Measurements from ENCODE around the gene FAM76A. TPM values are rescaled to one million over a fixed set of nuclear protein-coding genes. Genes with fewer than 3 reads are reported as not detected.
"Not testable (repeated sequence)": the region's sequence is repeated elsewhere in the genome, so short reads cannot be mapped to it uniquely, and the experiment has no call there.

Gene FAM76A
- total and polyA plus RNA-seq, 2 donors (not counting 3 experiments of a cell fraction or from before 2014, with no cell fraction given), result 1.8 to 12.8 TPM

GRCh38 chr1:27690183-27690582, 35.6 kb upstream of the FAM76A start:
- FAIRE-seq, result no peak
- no peak overlapping the region for H3K4me2 ChIP-seq (ENCODE audit: insufficient read depth, low read length)

GRCh38 chr1:27696835-27697234, 28.9 kb upstream of the FAM76A start:
- H3K9ac ChIP-seq (replicated peaks; ENCODE audit: extremely low read depth, insufficient read depth, low read length); H2AFZ ChIP-seq (ENCODE audit: low read depth, low read length); intact Hi-C loops (cut with micrococcal nuclease); H4K20me1 ChIP-seq (replicated peaks; ENCODE audit: control insufficient read depth, extremely low read depth, insufficient read depth, low read length); FAIRE-seq; BruUV-seq (replicated peaks); H3K9me3 ChIP-seq (replicated peaks; ENCODE audit: control insufficient read depth, insufficient read depth, low read length); H3K27ac ChIP-seq (ENCODE audit: insufficient read depth, low read depth, low read length); H3K9me1 ChIP-seq (replicated peaks; ENCODE audit: control insufficient read depth, extremely low read depth, insufficient read depth, low read length); H3K4me1 ChIP-seq (ENCODE audit: control insufficient read depth, extremely low read depth, insufficient read depth, low read length); H3K36me3 ChIP-seq (ENCODE audit: control insufficient read depth in 2 of 2, extremely low read depth in 1 of 2, insufficient read depth in 2 of 2, low read length in 2 of 2); DNase-seq (ENCODE audit: low read depth, low spot score); H3K4me2 ChIP-seq (ENCODE audit: insufficient read depth, low read length); H3K79me2 ChIP-seq (ENCODE audit: control insufficient read depth, insufficient read depth, low read length); H3K4me3 ChIP-seq (replicated peaks in 1 of 3; ENCODE audit: insufficient read depth in 1 of 3, low read depth in 1 of 3, low read length in 3 of 3); dilution Hi-C loops (cut with MboI; ENCODE audit: extremely low pct_ligation_motif_present, low sequenced_read_pairs): not testable (repeated sequence)
- peaks cover 3 to 18% of the 10 kb centered on the region in 2 experiments for H3K27me3 ChIP-seq (ENCODE audit: control insufficient read depth in 2 of 2, insufficient read depth in 2 of 2, low read length in 2 of 2)
- ChIA-PET POLR2A (interaction anchor here (0.7 kb wide), 1 partner anchor 30 kb away, joined by 3 read pairs; no protein-coding TSS in a partner anchor), CTCF (interaction anchor here (2.8 kb wide), 1 partner anchor 27 kb away, joined by 11 read pairs; no protein-coding TSS in a partner anchor)

More at GRCh38 chr1:27690183-27690582, 35.6 kb upstream of the FAM76A start:
- no TSS peak for BruUV-seq (replicated peaks)
- H3K4me1 ChIP-seq (ENCODE audit: control insufficient read depth, extremely low read depth, insufficient read depth, low read length), result no peaks in the 10 kb centered on the region
- intact Hi-C loops (cut with micrococcal nuclease) (no loop called here), dilution Hi-C loops (cut with MboI; ENCODE audit: extremely low pct_ligation_motif_present, low sequenced_read_pairs) (no loop called here)
- no peaks in the 10 kb centered on the region for H4K20me1 ChIP-seq (replicated peaks; ENCODE audit: control insufficient read depth, extremely low read depth, insufficient read depth, low read length)
- H3K4me3 ChIP-seq (replicated peaks in 1 of 3; ENCODE audit: insufficient read depth in 1 of 3, low read depth in 1 of 3, low read length in 3 of 3), result no peak overlapping the region
- TF ChIP-seq, protein P1, sequence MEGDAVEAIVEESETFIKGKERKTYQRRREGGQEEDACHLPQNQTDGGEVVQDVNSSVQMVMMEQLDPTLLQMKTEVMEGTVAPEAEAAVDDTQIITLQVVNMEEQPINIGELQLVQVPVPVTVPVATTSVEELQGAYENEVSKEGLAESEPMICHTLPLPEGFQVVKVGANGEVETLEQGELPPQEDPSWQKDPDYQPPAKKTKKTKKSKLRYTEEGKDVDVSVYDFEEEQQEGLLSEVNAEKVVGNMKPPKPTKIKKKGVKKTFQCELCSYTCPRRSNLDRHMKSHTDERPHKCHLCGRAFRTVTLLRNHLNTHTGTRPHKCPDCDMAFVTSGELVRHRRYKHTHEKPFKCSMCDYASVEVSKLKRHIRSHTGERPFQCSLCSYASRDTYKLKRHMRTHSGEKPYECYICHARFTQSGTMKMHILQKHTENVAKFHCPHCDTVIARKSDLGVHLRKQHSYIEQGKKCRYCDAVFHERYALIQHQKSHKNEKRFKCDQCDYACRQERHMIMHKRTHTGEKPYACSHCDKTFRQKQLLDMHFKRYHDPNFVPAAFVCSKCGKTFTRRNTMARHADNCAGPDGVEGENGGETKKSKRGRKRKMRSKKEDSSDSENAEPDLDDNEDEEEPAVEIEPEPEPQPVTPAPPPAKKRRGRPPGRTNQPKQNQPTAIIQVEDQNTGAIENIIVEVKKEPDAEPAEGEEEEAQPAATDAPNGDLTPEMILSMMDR (IDR thresholded peaks at IDR 0.05; ENCODE audit: extremely low read depth in 1 of 2, insufficient read depth in 1 of 2, low read depth in 1 of 2, low read length in 2 of 2), result no peak
- TF ChIP-seq POLR2A (IDR thresholded peaks at IDR 0.05; ENCODE audit: low read depth, low read length) (no peak), MYC (IDR thresholded peaks at IDR 0.05; ENCODE audit: low read depth, low read length) (no peak), JUN (IDR thresholded peaks at IDR 0.05; ENCODE audit: borderline replicate concordance, insufficient read depth, insufficient read length, low read depth) (no peak)
- H3K9ac ChIP-seq (replicated peaks; ENCODE audit: extremely low read depth, insufficient read depth, low read length), result no peak overlapping the region
- ChIA-PET CTCF (interaction anchor here (4.8 kb wide), 1 partner anchor 21 kb away, joined by 16 read pairs; no protein-coding TSS in a partner anchor), POLR2A (no interaction called here)
- no peaks in the 10 kb centered on the region for H3K79me2 ChIP-seq (ENCODE audit: control insufficient read depth, insufficient read depth, low read length)
- H2AFZ ChIP-seq (ENCODE audit: low read depth, low read length), result no peak overlapping the region
- H3K9me3 ChIP-seq (replicated peaks; ENCODE audit: control insufficient read depth, insufficient read depth, low read length), result no peaks in the 10 kb centered on the region
- no peak overlapping the region for H3K27ac ChIP-seq (ENCODE audit: insufficient read depth, low read depth, low read length)
- peaks cover 18 to 29% of the 10 kb centered on the region in 2 experiments for H3K27me3 ChIP-seq (ENCODE audit: control insufficient read depth in 2 of 2, insufficient read depth in 2 of 2, low read length in 2 of 2)
- no peaks in the 10 kb centered on the region for H3K36me3 ChIP-seq (ENCODE audit: control insufficient read depth in 2 of 2, extremely low read depth in 1 of 2, insufficient read depth in 2 of 2, low read length in 2 of 2)
- H3K9me1 ChIP-seq (replicated peaks; ENCODE audit: control insufficient read depth, extremely low read depth, insufficient read depth, low read length), result no peaks in the 10 kb centered on the region
- DNase-seq (ENCODE audit: low read depth, low spot score), result no peak
